ENCODE data around the gene MUC4.
"Not testable (repeated sequence)": the region's sequence is repeated elsewhere in the genome, so short reads cannot be mapped to it uniquely, and the experiment has no call there.

The MUC4 gene

GRCh38 chr3:195748661-195749060, 63.1 kb downstream of the MUC4 start:
- no peak for DNase-seq

DNA sequence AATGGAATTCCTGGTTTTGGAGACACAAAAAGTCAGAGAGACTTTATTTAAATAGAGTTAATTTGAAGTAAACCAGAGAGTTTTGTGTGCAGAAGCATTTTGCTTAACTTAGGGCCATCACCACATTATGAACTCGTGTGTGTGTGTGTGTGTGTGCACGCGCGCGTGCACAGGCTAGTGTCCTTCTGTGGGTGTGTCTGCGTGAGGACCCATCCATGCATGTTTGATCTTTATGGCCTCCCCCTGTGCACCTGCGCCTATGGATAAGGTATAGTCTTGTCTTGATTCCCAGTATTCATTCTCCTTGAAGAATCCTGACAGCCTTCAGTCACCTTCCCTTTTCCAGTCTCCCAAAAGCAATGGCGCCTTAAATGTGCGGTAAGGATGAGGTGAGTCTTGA, 65.0 kb downstream of the MUC4 start:
- DNase-seq = no peak

GRCh38 chr3:195746346-195746745, 65.4 kb downstream of the MUC4 start:
- DNase-seq = no peak

DNA sequence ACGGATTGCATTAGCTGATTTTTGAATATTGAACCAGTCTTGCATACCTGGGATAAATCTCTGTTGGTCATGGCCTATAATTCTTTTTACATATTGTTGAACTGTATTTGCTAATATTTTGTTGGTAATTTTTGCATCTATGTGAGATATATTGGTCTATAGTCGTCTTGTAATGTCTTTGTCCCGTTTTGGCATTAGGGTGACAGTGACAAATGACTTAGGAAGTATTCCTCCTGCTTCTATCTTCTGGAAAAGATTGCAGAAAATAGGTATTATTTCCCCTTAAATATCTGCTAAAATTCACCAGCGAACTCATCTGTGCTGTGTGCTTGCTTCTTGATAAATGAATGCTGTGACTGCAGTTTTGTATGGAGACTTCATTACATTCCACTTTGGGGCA, 67.3 kb downstream of the MUC4 start:
- DNase-seq = no peak

DNA sequence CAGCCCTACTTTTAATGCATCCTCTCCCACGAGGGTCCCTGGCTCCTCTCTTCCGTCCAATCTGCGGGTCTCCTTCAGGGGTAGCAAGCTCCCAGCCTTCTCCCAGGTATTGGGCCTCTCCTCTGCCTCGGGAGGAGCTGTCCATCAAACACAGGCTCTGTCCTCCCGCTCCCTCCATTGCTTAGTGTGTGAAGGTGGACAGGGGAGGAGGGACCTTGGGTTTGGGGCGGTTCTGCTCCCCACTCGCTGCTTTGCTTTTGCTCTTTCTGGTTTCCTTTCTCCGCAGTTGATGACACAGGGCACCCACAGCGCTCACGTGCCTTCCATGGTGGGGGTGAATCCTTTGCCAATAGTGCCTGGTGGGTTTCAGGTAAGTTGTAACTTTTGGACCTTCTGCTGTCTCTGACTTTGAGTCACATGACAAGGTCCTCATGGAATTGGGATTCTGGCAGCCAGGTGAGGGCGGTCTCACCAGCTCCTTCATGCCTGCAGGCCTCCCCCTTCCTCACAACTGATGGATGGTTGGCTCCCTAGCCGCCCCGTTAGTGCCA, 72.1 kb downstream of the MUC4 start:
- no peak for DNase-seq

DNA sequence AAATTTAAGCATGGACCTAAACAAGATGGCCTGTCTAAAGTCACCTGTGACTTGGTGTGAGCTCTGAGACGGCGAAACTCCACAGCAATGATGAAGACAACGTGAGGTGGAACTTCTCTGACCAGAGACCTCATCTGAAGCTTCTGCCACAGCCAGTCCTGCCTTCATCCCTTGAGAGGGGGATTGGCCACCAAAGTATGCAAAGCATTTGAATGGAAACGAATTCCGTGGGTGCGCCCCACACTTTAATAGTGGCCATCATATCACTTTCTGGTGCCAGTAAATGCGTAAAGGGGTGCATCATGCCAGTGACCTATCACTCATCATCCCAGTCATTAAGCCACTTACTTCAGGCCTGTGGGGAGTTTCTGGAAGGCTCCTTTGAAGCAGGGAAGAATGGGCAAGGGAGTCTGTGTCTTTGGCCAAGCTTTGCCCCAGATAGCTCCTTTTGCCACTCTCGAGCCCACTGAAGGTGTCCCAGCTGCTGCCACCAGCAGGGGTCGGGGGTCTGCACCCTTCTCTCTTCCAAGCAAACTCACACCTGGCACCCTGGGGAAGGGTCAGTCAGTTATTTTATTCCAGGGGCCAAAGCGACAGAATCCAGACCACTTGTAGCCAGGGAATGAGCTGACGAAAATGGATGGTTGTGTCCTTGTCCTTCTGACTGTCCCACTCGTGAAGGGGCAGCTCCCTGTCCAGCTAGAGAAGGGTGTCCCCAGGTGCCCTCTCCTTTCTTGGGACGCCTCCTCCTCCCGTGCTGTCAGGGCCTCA, 73.3 kb downstream of the MUC4 start:
- no peak for DNase-seq

DNA sequence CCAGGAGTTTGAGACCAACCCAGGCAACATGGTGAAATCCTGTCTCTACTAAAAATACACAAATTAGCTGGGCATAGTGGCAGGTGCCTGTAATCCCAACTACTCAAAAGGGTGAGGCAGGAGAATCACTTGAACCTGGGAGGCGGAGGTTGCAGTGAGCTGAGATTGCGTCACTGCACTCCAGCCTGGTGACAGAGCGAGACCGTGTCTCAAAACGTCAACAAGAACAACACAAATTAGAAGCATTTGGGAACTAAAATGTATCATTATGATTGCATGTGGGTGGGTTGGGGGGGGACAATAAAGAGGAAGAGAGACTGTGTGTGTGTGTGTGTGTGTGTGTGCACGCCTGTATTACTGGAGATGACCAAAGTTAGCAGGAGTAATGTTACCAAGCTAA, 73.9 kb downstream of the MUC4 start:
- not testable (repeated sequence) for DNase-seq

- no peak for DNase-seq
Observed at GRCh38 chr3:195736866-195737490, 74.8 kb downstream of the MUC4 start.

DNA sequence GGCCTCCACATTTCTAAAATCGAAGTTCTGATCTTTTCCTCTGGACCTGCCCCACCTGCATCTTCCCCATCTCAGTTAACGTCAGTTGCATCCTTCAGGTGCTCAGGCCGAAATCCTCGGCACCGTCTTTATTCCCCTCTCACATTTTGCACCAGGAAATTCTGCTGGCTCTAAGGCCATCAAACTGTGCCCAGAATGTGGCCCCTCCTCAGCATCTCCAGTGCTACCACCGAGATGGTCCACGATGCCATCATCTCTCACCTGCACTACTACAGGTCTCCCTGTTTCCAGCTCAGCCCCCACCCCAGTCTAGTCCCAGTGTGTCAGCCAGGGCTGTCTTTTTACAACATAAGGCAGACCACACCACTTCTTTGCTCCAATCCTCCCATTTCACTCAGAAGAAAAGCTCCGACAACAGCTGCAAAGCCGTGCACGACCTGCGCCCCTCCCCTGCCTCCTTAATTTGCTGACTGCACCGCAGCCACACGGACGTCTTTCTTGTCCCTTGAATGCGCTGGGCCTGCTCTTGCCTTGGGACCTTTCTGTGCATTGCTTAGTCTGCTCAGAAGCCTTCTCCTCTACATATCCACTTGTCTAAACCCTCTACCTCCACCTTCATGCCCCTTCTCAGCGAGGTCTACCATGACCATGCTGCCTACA, 76.6 kb downstream of the MUC4 start:
- DNase-seq = no peak

GRCh38 chr3:195732940-195733339, 78.8 kb downstream of the MUC4 start:
- no peak for DNase-seq

DNA sequence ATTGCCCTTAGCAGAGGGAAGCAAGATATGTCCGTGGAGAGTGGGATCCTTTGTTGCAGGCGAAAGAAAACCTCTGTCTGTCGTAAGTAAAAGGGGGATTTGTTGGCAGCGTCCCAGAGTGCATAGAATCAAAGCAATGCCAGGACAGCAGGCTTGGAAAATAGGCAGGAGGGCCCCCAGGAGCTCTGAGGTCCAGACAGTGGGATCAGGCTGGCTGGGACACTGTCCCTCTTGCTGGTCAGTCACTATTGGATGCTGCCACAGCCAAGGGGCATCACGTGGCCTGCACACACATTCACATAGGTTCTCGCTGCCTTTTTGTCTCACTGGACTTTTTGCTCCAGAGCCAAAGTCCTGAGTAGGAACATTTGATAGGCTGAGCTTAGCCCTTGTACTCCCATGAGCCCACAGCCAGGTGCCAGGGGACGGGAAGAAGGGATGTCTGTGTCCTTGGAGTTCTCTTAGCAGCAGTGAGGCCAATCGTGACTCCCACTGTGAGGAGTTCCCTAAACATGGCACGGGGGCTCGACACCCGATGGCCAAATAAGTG, 80.3 kb downstream of the MUC4 start:
- DNase-seq = no peak

- DNase-seq = no peak
Observed at GRCh38 chr3:195729476-195730251, 82.1 kb downstream of the MUC4 start.

GRCh38 chr3:195728789-195729188, 82.9 kb downstream of the MUC4 start:
- not testable (repeated sequence) for DNase-seq

- no peak for DNase-seq
Observed at GRCh38 chr3:195727606-195728195, 84.0 kb downstream of the MUC4 start.

- DNase-seq = not testable (repeated sequence)
Observed at GRCh38 chr3:195725916-195726740, 85.6 kb downstream of the MUC4 start.

DNA sequence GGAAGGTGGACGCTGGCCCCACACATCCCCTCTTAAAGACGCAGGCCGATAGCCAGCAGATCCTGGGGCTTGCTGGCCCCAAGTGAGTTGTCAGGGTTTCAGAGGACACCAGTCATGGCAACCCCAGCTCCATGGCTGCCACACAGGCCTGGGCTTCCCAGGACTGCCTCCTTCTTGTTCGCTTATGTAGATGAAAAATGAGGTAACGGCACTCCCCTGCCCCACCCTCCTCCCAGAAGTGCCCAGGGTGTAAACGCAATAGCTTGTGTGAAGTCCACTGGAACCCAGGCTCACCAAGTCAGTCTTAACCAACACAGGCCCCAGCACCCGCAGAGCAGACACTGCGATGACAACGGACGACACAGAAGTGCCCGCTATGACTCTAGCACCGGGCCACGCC, 87.4 kb downstream of the MUC4 start:
- not testable (repeated sequence) for DNase-seq

DNA sequence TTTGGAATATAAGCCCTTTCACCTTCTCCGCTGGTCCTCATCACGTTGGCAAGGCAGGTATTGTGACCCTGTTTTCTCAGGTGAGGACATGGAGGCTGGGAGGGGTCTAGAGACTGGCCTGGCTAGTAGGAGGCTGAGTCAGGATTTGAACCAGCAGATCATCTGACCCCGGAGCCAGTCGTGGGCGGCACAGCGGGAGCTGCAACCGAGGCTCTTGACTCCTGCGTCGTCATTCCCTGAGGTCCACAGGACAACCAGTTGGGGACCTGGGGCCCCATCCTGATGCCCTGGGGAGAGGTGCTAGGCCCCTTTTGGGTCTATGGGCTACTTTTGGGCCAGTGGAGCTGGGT, 88.8 kb downstream of the MUC4 start:
- not testable (repeated sequence) for DNase-seq

- DNase-seq = not testable (repeated sequence)
Observed at GRCh38 chr3:195722139-195722995, 89.4 kb downstream of the MUC4 start.
